ENCODE results near the gene TTC12.

- TF ChIP-seq, protein P1, sequence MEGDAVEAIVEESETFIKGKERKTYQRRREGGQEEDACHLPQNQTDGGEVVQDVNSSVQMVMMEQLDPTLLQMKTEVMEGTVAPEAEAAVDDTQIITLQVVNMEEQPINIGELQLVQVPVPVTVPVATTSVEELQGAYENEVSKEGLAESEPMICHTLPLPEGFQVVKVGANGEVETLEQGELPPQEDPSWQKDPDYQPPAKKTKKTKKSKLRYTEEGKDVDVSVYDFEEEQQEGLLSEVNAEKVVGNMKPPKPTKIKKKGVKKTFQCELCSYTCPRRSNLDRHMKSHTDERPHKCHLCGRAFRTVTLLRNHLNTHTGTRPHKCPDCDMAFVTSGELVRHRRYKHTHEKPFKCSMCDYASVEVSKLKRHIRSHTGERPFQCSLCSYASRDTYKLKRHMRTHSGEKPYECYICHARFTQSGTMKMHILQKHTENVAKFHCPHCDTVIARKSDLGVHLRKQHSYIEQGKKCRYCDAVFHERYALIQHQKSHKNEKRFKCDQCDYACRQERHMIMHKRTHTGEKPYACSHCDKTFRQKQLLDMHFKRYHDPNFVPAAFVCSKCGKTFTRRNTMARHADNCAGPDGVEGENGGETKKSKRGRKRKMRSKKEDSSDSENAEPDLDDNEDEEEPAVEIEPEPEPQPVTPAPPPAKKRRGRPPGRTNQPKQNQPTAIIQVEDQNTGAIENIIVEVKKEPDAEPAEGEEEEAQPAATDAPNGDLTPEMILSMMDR (IDR thresholded peaks at IDR 0.05), result no peak
- no peak for TF ChIP-seq EP300 (IDR thresholded peaks at IDR 0.05)
Measured at GRCh38 chr11:113393501-113393985, 79.2 kb downstream of the TTC12 start.
